HepG2 (cell line): ENCODE measurements around the gene WNT2. TPM values are rescaled to one million over a fixed set of nuclear protein-coding genes. Genes with fewer than 3 reads are reported as not detected.
A peak's percentile ranks its signal among the peaks of the same experiment; 100 is the strongest.

Experiments used
- ATAC-seq: fragments of 200-7000 bp; cut with Tn5 transposase; 3 replicates; pipeline ENCODE4 v1.9.1; 2020; ENCODE audit warnings: mild to moderate bottlenecking, moderate library complexity
- BruUV-seq: library from RNA; stranded (reverse); fragments of 400-500 nt; replicated peaks from 2 replicates; lab custom pipeline; 2021; lab: Mats Ljungman, UMichigan
- CTCF ChIA-PET: fragments of 300-600 bp; formaldehyde crosslinking; extraction: SDS; loops from one replicate; lab custom pipeline; 2021; ENCODE audit warnings: low total read pairs, inconsistent platforms, low intra/inter-chr PET ratio; lab: Yijun Ruan, JAX
- POLR2A ChIA-PET: fragments of 350-600 bp; sonication (Branson Sonifier 250); formaldehyde crosslinking; loops from one replicate; lab custom pipeline; 2020; ENCODE audit warnings: antibody characterized with exemption, inconsistent platforms; lab: Yijun Ruan, JAX
- DNase-seq: peaks from one replicate; pipeline ENCODE4 v3.0.0-alpha.2; 2015; ENCODE audit warnings: low spot score
- FAIRE-seq: peaks from 3 replicates; lab custom pipeline; 2011; peaks lifted over from hg19 to GRCh38; lab: Jason Lieb, UNC
- H2AFZ ChIP-seq: one replicate; pipeline ENCODE4 v1.6.1; 2011; ENCODE audit warnings: low read length, inconsistent platforms
- H3K27ac ChIP-seq: fragments of 300-600 bp; 3 replicates; pipeline ENCODE4 v1.8.0; 2011; ENCODE audit warnings: mixed run types, mild to moderate bottlenecking, mixed read lengths, low read length, inconsistent platforms; ENCODE audit not compliant: insufficient read depth; ENCODE audit errors: extremely low read length
- H3K27me3 ChIP-seq, 2 experiments: fragments of 200-600 bp in 1 of 2; 2 replicates in 1 of 2; 3 replicates in 1 of 2; pipeline versions ENCODE4 v1.6.0 to v1.8.0; 2011; ENCODE audit warnings: low read length in 2 of 2, mild to moderate bottlenecking in 2 of 2, moderate library complexity in 2 of 2, inconsistent platforms in 1 of 2; ENCODE audit not compliant: insufficient read depth in 2 of 2, control insufficient read depth in 1 of 2
- H3K36me3 ChIP-seq, 2 experiments: fragments of 200-600 bp in 1 of 2; replicated peaks in 1 of 2; 2 replicates in 1 of 2; 3 replicates in 1 of 2; pipeline versions ENCODE4 v1.5.1 to v1.8.0; 2011; ENCODE audit warnings: low read length in 2 of 2, inconsistent platforms in 1 of 2; ENCODE audit not compliant: insufficient read depth in 2 of 2, control insufficient read depth in 1 of 2
- H3K4me1 ChIP-seq: 2 replicates; pipeline ENCODE4 v1.5.1; 2012; ENCODE audit warnings: low read length, inconsistent platforms; ENCODE audit not compliant: insufficient read depth
- H3K4me2 ChIP-seq: 2 replicates; pipeline ENCODE4 v1.6.0; 2011; ENCODE audit warnings: low read depth, low read length, inconsistent platforms
- H3K4me3 ChIP-seq, 3 experiments: fragments of 200-600 bp in 1 of 3; sonication (generic), shearing (Covaris generic) in 1 of 3; replicated peaks in 1 of 3; 2 replicates each; pipeline ENCODE4 v1.5.1; 2011 to 2016; ENCODE audit warnings: low read length in 3 of 3, inconsistent platforms in 2 of 3, low read depth in 2 of 3, mild to moderate bottlenecking in 2 of 3, control low read depth in 1 of 3, mixed read lengths in 1 of 3; ENCODE audit not compliant: insufficient read depth in 1 of 3
- H3K79me2 ChIP-seq: one replicate; pipeline ENCODE4 v1.6.1; 2011; ENCODE audit warnings: low read length, inconsistent platforms; ENCODE audit not compliant: insufficient read depth
- H3K9ac ChIP-seq: 2 replicates; pipeline ENCODE4 v1.6.0; 2011; ENCODE audit warnings: mild to moderate bottlenecking, low read depth, low read length, inconsistent platforms; ENCODE audit not compliant: insufficient read depth
- H3K9me3 ChIP-seq: 2 replicates; pipeline ENCODE4 v1.5.1; 2012; ENCODE audit warnings: mild to moderate bottlenecking, low read length
- H4K20me1 ChIP-seq: 2 replicates; pipeline ENCODE4 v1.6.0; 2011; ENCODE audit warnings: inconsistent platforms, mild to moderate bottlenecking, low read length, moderate library complexity; ENCODE audit not compliant: insufficient read depth
- CEBPG ChIP-seq: IDR thresholded peaks from 2 replicates; pipeline ENCODE4 v1.6.1; 2016
- RORA ChIP-seq: sonication (generic); formaldehyde crosslinking; IDR thresholded peaks from 2 replicates; pipeline ENCODE4 v1.5.0; 2020; ENCODE audit warnings: mild to moderate bottlenecking, missing genetic modification reagents, moderate library complexity
- ZNF275 ChIP-seq: sonication (generic); formaldehyde crosslinking; IDR thresholded peaks from 2 replicates; pipeline ENCODE4 v1.8.0; 2022; ENCODE audit warnings: missing genetic modification reagents, mild to moderate bottlenecking, inconsistent platforms, borderline replicate concordance
- ZNF503 ChIP-seq: sonication (generic); formaldehyde crosslinking; IDR thresholded peaks from 2 replicates; pipeline ENCODE4 v1.4.0; 2020; ENCODE audit warnings: missing genetic modification reagents
- WGBS: methylation state at CpG from one replicate; pipeline ENCODE4 v1.1.6; 2017; ENCODE audit warnings: low lambda C conversion rate; 5-methylcytosine and 5-hydroxymethylcytosine counted together
- in situ Hi-C: cut with HindIII; loops from 2 replicates; pipeline ENCODE4 v1.10.0; 2017; ENCODE audit warnings: low pct_unique_long_range_greater_than_20kb; ENCODE audit not compliant: extremely low pct_ligation_motif_present
- intact Hi-C: fragments of 100-400 bp; cut with micrococcal nuclease; formaldehyde crosslinking; loops from one replicate; pipeline ENCODE4 v1.10.0; 2022; ENCODE audit not compliant: unreplicated experiment
- polyA plus RNA-seq, 8 experiments: library from polyadenylated mRNA; depleted of rRNA in 3 of 8; stranded (reverse) in 7 of 8; unstranded in 1 of 8; fragments of >200 nt; fragmentation: Illumina TruSeq in 4 of 8; extraction: Trizol in 4 of 8; gene quantifications; 2 replicates each; pipeline versions ENCODE4 v1.2.1 to v1.2.3, GENCODE V29; 2011 to 2016; ENCODE audit warnings: low read depth in 4 of 8, missing spikeins in 1 of 8, mixed read lengths in 1 of 8; ENCODE audit not compliant: insufficient read depth in 1 of 8
- total RNA-seq, 5 experiments: library from RNA; depleted of rRNA; stranded (reverse); fragments of >200 nt; fragmentation: Illumina TruSeq; extraction: Trizol; gene quantifications; 2 replicates each; pipeline ENCODE4 v1.2.3, GENCODE V29; 2016; ENCODE audit warnings: low read depth in 1 of 5

WNT2 gene
- total and polyA plus RNA-seq, 2 of the 13 experiments (the other 11 are each of a cell fraction or from before 2014, with no cell fraction given) = not detected

GRCh38 chr7:117324960-117325359 lies 2.1 kb upstream of the WNT2 start:
- Histone ChIP-seq H3K27me3 (peaks cover 10 to 59% of the 10 kb centered on the region in 2 experiments), H3K27ac (no peak overlapping the region), H3K36me3 (no peaks in the 10 kb centered on the region), H2AFZ (no peak overlapping the region), H4K20me1 (no peaks in the 10 kb centered on the region), H3K4me1 (no peaks in the 10 kb centered on the region), H3K4me3 (no peak overlapping the region), H3K9me3 (no peaks in the 10 kb centered on the region), H3K9ac (no peak overlapping the region), H3K4me2 (no peak overlapping the region), H3K79me2 (no peaks in the 10 kb centered on the region)
- FAIRE-seq (no peak), DNase-seq (no peak), ATAC-seq (no peak)
- CTCF ChIA-PET = no interaction called here
- no TSS peak for BruUV-seq
- TF ChIP-seq ZNF503 (CRISPR knock-in tag) = no peak
- POLR2A ChIA-PET = no interaction called here
- intact Hi-C loops = no loop called here
- in situ Hi-C loops = no loop called here
- WGBS = 8% methylated on average over 4 of the region's 4 CpGs

GRCh38 chr7:117323851-117324711 lies 1.2 kb upstream of the WNT2 start:
- no peaks in the 10 kb centered on the region for H3K79me2 ChIP-seq
- H4K20me1 ChIP-seq = no peaks in the 10 kb centered on the region
- POLR2A ChIA-PET = no interaction called here
- in situ Hi-C loops = no loop called here
- no peaks in the 10 kb centered on the region for H3K36me3 ChIP-seq
- no peak overlapping the region for H3K27ac ChIP-seq
- DNase-seq = no peak
- H2AFZ ChIP-seq = no peak overlapping the region
- TF ChIP-seq RORA (CRISPR knock-in tag) (no peak), CEBPG (CRISPR knock-in tag) (no peak), ZNF275 (CRISPR knock-in tag) (no peak)
- H3K9ac ChIP-seq = no peak overlapping the region
- no peak overlapping the region for H3K4me2 ChIP-seq
- no peaks in the 10 kb centered on the region for H3K4me1 ChIP-seq
- peaks cover 10 to 59% of the 10 kb centered on the region in 2 experiments for H3K27me3 ChIP-seq
- ATAC-seq = peak; percentile 46
- no peak overlapping the region for H3K4me3 ChIP-seq
- CTCF ChIA-PET = no interaction called here
- intact Hi-C loops = no loop called here
- FAIRE-seq = no peak
- WGBS = 24% methylated on average over 26 of the region's 67 CpGs
- no peaks in the 10 kb centered on the region for H3K9me3 ChIP-seq
- BruUV-seq = no TSS peak
